Spleen (tissue), 11 donors: ENCODE measurements around the gene PKHD1. TPM values are rescaled to one million over a fixed set of nuclear protein-coding genes. Genes with fewer than 3 reads are reported as not detected.

Experiments
- DNase-seq: peaks from one replicate; pipeline ENCODE4 v3.0.0-alpha.2; 2020
- H3K27ac ChIP-seq, 8 donors: fragments of 200-600 bp; sonication (generic) in 7 of 8; 1 replicate in 4 of 8; 2 replicates in 4 of 8; pipeline versions ENCODE4 v1.5.0 to v1.8.0; 2016 to 2021; ENCODE audit warnings: inconsistent platforms in 4 of 8, mild to moderate bottlenecking in 4 of 8, moderate library complexity in 1 of 8
- H3K27me3 ChIP-seq, 7 donors: fragments of 200-600 bp; sonication (generic) in 6 of 7; replicated peaks in 1 of 7; 1 replicate in 4 of 7; 2 replicates in 3 of 7; pipeline versions ENCODE4 v1.5.0 to v1.8.0; 2016 to 2021; ENCODE audit warnings: inconsistent platforms in 3 of 7, mild to moderate bottlenecking in 1 of 7
- H3K36me3 ChIP-seq, 6 donors: fragments of 200-600 bp; sonication (generic) in 5 of 6; 1 replicate in 4 of 6; 2 replicates in 2 of 6; pipeline versions ENCODE4 v1.5.0 to v1.8.0; 2016 to 2021; ENCODE audit warnings: inconsistent platforms in 2 of 6
- H3K4me1 ChIP-seq, 6 donors: fragments of 200-600 bp; sonication (generic) in 5 of 6; 1 replicate in 3 of 6; 2 replicates in 3 of 6; pipeline versions ENCODE4 v1.5.0 to v1.8.0; 2016 to 2021; ENCODE audit warnings: inconsistent platforms in 3 of 6
- H3K4me3 ChIP-seq, 8 donors: fragments of 200-600 bp; sonication (generic) in 7 of 8; 1 replicate in 4 of 8; 2 replicates in 4 of 8; pipeline versions ENCODE4 v1.5.0 to v1.8.0; 2016 to 2021; ENCODE audit warnings: inconsistent platforms in 4 of 8, mild to moderate bottlenecking in 4 of 8, moderate library complexity in 2 of 8
- H3K9me3 ChIP-seq, 8 donors: fragments of 200-600 bp; sonication (generic) in 7 of 8; 1 replicate in 4 of 8; 2 replicates in 4 of 8; pipeline versions ENCODE4 v1.5.0 to v1.8.0; 2016 to 2021; ENCODE audit warnings: inconsistent platforms in 4 of 8
- POLR2A ChIP-seq, 3 donors: fragments of 450-650 bp; IDR thresholded peaks; one replicate each; pipeline ENCODE4 v1.5.1; 2017; ENCODE audit warnings: antibody characterized with exemption in 3 of 3, mild to moderate bottlenecking in 1 of 3
- POLR2AphosphoS5 ChIP-seq, 3 donors: sonication (generic); formaldehyde crosslinking; IDR thresholded peaks; one replicate each; pipeline ENCODE4 v1.5.1; 2017; ENCODE audit warnings: antibody characterized with exemption in 3 of 3
- WGBS, 5 donors: extraction: QIAGEN DNeasy Blood & Tissue Kit in 3 of 5; methylation state at CpG; one replicate each; pipeline versions ENCODE4 v1.1.5 to v1.1.7; 2013 to 2018; 5-methylcytosine and 5-hydroxymethylcytosine counted together
- intact Hi-C: fragments of 100-400 bp; cut with DNase I; formaldehyde crosslinking; loops from one replicate; pipeline ENCODE4 v1.15.0; 2023; ENCODE audit warnings: low total_unique reads
- polyA plus RNA-seq, 3 donors: library from polyadenylated mRNA; stranded (reverse); fragments of 200-250 nt; gene quantifications; one replicate each; pipeline ENCODE4 v1.2.1, GENCODE V29; 2013
- total RNA-seq, 7 donors: library from RNA; depleted of rRNA in 3 of 7; stranded (reverse); fragments of >200 nt in 3 of 7; fragmentation: NEBNext Ultra II Directional in 4 of 7; extraction: Animal tissue kit (Norgen Biotek cat#: 25700) in 4 of 7; gene quantifications; one replicate each; pipeline versions ENCODE4 v1.1.0 to v1.2.1, GENCODE V29; 2016 to 2021
- TF ChIP-seq, protein P1 (sequence below), 11 experiments: fragments of 200-600 bp in 7 of 11; fragments of 450-650 bp in 4 of 11; sonication (generic) in 4 of 11; IDR thresholded peaks in 8 of 11; conservative IDR thresholded peaks in 3 of 11; 1 replicate in 7 of 11; 2 replicates in 4 of 11; pipeline versions ENCODE4 v1.4.0 to v1.8.0; 2016 to 2021; ENCODE audit warnings: antibody characterized with exemption in 11 of 11, inconsistent platforms in 4 of 11, mild to moderate bottlenecking in 1 of 11
- donor health status: healthy with polysubstance abuse.
- donor health status: DM: no; HTN: no; CAD: no; lungs with moderate emphysema.
- donor health status: DM: no; HTN: no; CAD: no.
- donor health status: Bipolar disorder and iron deficiency.
- donor health status: healthy.
- donor health status: DM: no; HTN: no; CAD: no.
- donor health status: DM: yes; HTN: yes; CAD: no.

The PKHD1 gene
- total and polyA plus RNA-seq, 10 donors: not detected

DNA sequence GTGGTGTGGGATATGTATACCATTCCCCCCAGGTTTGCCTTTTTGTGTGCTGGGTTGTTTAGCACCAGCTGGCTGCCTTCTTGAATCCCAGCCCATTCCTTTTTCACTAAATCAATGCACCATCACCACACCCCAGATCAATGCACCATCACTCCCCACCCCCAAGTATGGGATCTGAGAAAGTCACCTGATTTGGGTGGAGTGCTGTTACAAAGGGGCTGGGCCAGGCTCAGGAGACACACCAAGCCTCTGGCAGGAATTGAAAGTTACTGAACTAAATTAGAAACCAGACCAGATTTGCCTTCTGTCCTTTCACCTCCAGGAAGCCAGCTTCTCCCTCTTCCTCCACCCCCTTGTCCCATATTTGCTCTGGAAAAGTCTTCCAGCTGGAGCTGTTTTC is 19.6 kb upstream of the PKHD1 start:
- TF ChIP-seq, protein P1, sequence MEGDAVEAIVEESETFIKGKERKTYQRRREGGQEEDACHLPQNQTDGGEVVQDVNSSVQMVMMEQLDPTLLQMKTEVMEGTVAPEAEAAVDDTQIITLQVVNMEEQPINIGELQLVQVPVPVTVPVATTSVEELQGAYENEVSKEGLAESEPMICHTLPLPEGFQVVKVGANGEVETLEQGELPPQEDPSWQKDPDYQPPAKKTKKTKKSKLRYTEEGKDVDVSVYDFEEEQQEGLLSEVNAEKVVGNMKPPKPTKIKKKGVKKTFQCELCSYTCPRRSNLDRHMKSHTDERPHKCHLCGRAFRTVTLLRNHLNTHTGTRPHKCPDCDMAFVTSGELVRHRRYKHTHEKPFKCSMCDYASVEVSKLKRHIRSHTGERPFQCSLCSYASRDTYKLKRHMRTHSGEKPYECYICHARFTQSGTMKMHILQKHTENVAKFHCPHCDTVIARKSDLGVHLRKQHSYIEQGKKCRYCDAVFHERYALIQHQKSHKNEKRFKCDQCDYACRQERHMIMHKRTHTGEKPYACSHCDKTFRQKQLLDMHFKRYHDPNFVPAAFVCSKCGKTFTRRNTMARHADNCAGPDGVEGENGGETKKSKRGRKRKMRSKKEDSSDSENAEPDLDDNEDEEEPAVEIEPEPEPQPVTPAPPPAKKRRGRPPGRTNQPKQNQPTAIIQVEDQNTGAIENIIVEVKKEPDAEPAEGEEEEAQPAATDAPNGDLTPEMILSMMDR (IDR thresholded peaks at IDR 0.05 in 8 of 11, conservative IDR thresholded peaks at IDR 0.05 in 3 of 11): no peak
- TF ChIP-seq POLR2A (IDR thresholded peaks at IDR 0.05): no peak
- TF ChIP-seq POLR2AphosphoS5 (IDR thresholded peaks at IDR 0.05): no peak
- Histone ChIP-seq H3K4me3 (no peak overlapping the region), H3K9me3 (no peaks in the 10 kb centered on the region), H3K27ac (no peak overlapping the region), H3K27me3 (peaks cover 0 to 7% (median 0%) of the 10 kb centered on the region in 7 donors), H3K36me3 (no peaks in the 10 kb centered on the region), H3K4me1 (no peaks in the 10 kb centered on the region)
- no peak for DNase-seq
- intact Hi-C loops: no loop called here

DNA sequence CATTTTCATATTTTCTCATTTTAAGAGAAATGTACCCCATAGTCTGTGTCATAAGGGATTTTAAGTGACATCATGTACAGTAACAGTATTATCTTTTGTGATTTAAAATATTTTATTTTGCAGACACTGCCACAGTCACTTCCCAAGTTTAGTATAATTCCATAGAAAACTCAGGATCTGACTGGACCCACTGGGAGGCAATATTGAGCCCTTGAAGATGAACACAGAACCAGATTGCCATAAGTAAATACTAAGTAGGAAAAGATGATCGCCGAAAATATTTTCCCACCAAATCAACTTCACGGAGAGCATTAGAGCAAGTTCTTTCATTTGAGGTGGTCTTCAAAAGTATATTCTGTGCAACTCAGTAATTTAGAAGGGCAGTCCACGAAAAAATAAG is 17.6 kb upstream of the PKHD1 start:
- Histone ChIP-seq H3K4me1 (no peaks in the 10 kb centered on the region), H3K9me3 (no peaks in the 10 kb centered on the region), H3K27ac (no peak overlapping the region), H3K4me3 (no peak overlapping the region), H3K27me3 (peaks cover 0 to 8% (median 0%) of the 10 kb centered on the region in 7 donors), H3K36me3 (no peaks in the 10 kb centered on the region)
- intact Hi-C loops: no loop called here
- TF ChIP-seq POLR2AphosphoS5 (IDR thresholded peaks at IDR 0.05): no peak
- TF ChIP-seq, protein P1 (IDR thresholded peaks at IDR 0.05 in 8 of 11, conservative IDR thresholded peaks at IDR 0.05 in 3 of 11): no peak
- no peak for TF ChIP-seq POLR2A (IDR thresholded peaks at IDR 0.05)
- 80 to 89% (median 86%) methylated on average over 4 of the region's 4 CpGs for WGBS, 5 donors
- DNase-seq: no peak

DNA sequence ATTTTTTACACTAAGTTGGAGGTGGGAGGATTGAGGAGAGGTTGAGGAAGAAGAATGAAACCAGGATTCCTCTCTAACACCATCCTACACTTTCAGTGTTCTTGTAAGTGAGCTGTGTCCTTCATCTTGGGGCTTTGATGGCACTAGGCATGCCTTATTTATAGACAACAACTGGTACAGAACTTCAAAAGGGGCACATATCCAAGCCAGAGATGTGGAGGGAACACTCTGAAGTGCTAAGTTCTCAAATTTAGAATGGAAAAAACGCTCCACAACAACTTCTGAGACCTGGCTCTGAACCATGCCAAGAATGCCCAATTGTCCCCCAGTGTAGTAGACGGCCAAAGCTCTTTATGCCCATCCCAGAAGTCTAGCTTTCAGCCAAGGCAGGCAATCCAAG is 16.2 kb upstream of the PKHD1 start:
- no peaks in the 10 kb centered on the region for H3K36me3 ChIP-seq
- H3K27me3 ChIP-seq: peaks cover 0 to 16% (median 0%) of the 10 kb centered on the region in 7 donors
- H3K9me3 ChIP-seq: no peaks in the 10 kb centered on the region
- intact Hi-C loops: no loop called here
- H3K4me3 ChIP-seq: no peak overlapping the region
- no peak for DNase-seq
- no peak for TF ChIP-seq POLR2A (IDR thresholded peaks at IDR 0.05)
- H3K27ac ChIP-seq: no peak overlapping the region
- WGBS, 5 donors: 45 to 83% (median 70%) methylated on average over 2 of the region's 2 CpGs
- no peaks in the 10 kb centered on the region for H3K4me1 ChIP-seq

DNA sequence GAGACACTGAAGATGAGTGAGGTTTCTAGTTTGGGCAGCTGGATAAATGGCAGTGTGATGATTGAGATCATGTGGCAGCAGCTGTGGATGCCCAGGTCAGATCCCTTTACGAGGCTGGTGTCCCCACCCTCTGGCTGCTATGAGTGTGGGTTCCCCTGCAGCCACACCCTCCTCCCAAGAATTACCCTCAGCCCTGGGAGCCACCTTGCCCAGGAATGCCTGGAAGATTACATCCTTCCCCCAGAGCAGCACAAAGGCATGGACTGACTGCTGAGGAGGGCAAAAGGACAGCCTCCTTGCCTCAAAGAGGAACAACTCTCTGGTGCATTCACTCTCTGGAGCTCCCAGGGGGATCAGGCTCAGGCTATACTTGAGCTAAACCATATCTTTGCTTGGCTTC is 15.0 kb upstream of the PKHD1 start:
- Histone ChIP-seq H3K9me3 (no peaks in the 10 kb centered on the region), H3K4me3 (no peak overlapping the region), H3K27me3 (peaks cover 0 to 16% (median 0%) of the 10 kb centered on the region in 7 donors), H3K36me3 (no peaks in the 10 kb centered on the region), H3K27ac (no peak overlapping the region), H3K4me1 (no peaks in the 10 kb centered on the region)
- no peak for TF ChIP-seq POLR2AphosphoS5 (IDR thresholded peaks at IDR 0.05)
- no peak for TF ChIP-seq POLR2A (IDR thresholded peaks at IDR 0.05)
- TF ChIP-seq, protein P1 (IDR thresholded peaks at IDR 0.05 in 8 of 11, conservative IDR thresholded peaks at IDR 0.05 in 3 of 11): no peak
- intact Hi-C loops: no loop called here
- DNase-seq: no peak
- WGBS, 5 donors: 40 to 73% (median 55%) methylated on average over 1 of the region's 1 CpG

DNA sequence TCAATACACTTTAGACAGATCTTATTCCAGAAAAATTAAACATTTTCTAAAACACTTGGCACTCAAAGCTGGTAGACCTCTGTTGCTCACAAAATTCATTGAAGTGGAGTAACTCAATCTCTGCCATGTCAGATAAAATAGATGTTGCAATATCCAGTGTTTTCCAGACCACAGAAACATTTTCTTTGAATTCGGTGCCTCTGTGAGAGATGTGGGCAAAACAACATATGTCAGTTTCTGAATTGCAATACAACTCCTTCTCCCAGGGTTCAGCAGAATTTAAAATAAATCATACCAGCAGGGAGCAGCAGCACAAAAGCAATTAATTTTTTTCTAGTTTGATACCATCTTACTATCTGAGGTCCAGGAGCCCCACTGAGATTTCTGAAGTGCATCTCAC is 11.3 kb upstream of the PKHD1 start:
- Histone ChIP-seq H3K27me3 (peaks cover 0 to 19% (median 0%) of the 10 kb centered on the region in 7 donors), H3K4me1 (no peaks in the 10 kb centered on the region), H3K4me3 (no peak overlapping the region), H3K36me3 (no peaks in the 10 kb centered on the region), H3K9me3 (no peaks in the 10 kb centered on the region), H3K27ac (no peak overlapping the region)
- TF ChIP-seq, protein P1 (IDR thresholded peaks at IDR 0.05 in 8 of 11, conservative IDR thresholded peaks at IDR 0.05 in 3 of 11): no peak
- no peak for TF ChIP-seq POLR2A (IDR thresholded peaks at IDR 0.05)
- TF ChIP-seq POLR2AphosphoS5 (IDR thresholded peaks at IDR 0.05): no peak
- WGBS, 5 donors: 28 to 59% (median 48%) methylated on average over 1 of the region's 1 CpG
- intact Hi-C loops: no loop called here
- no peak for DNase-seq
